Neural cell (in vitro differentiated cells): ENCODE data around the gene HIP1R. TPM values are rescaled to one million over a fixed set of nuclear protein-coding genes. Genes with fewer than 3 reads are reported as not detected.

Experiments
- H2AFZ ChIP-seq: fragments of 200-600, 300-800 bp; sonication (generic), shearing (Covaris generic); 2 replicates; pipeline ENCODE4 v1.6.0; 2014; ENCODE audit warnings: low read depth, mild to moderate bottlenecking, antibody characterized with exemption, low read length, moderate library complexity
- H3F3A ChIP-seq: fragments of 200-600 bp; shearing (Covaris generic); 2 replicates; pipeline ENCODE4 v1.6.1; 2016; ENCODE audit warnings: mild to moderate bottlenecking, moderate library complexity, mixed read lengths, antibody characterized with exemption, low read length; ENCODE audit not compliant: insufficient read depth, poor library complexity, severe bottlenecking
- H3K27ac ChIP-seq: fragments of 200-600, 300-800 bp; sonication (generic), shearing (Covaris generic); 2 replicates; pipeline ENCODE4 v1.5.1; 2014; ENCODE audit warnings: mild to moderate bottlenecking, low read length, moderate library complexity
- H3K27me3 ChIP-seq: fragments of 300-800, 200-600 bp; sonication (generic), shearing (Covaris generic); 2 replicates; pipeline ENCODE4 v1.6.0; 2014; ENCODE audit warnings: mild to moderate bottlenecking, low read depth, low read length, moderate library complexity; ENCODE audit not compliant: insufficient read depth
- H3K36me3 ChIP-seq: fragments of 300-800, 200-600 bp; sonication (generic), shearing (Covaris generic); 2 replicates; pipeline ENCODE4 v1.5.1; 2014; ENCODE audit warnings: mild to moderate bottlenecking, antibody characterized with exemption, low read length, moderate library complexity; ENCODE audit not compliant: insufficient read depth
- H3K4me2 ChIP-seq: fragments of 300-800, 200-600 bp; sonication (generic), shearing (Covaris generic); 2 replicates; pipeline ENCODE4 v1.6.0; 2014; ENCODE audit warnings: mild to moderate bottlenecking, low read length
- H3K4me3 ChIP-seq: fragments of 300-800, 200-600 bp; sonication (generic), shearing (Covaris generic); 2 replicates; pipeline ENCODE4 v1.5.1; 2014; ENCODE audit warnings: mild to moderate bottlenecking, low read length, moderate library complexity
- H3K79me2 ChIP-seq: fragments of 200-600 bp; shearing (Covaris generic); replicated peaks from 2 replicates; pipeline ENCODE4 v1.6.0; 2014; ENCODE audit warnings: mild to moderate bottlenecking, low read length, moderate library complexity; ENCODE audit not compliant: insufficient read depth
- H3K9ac ChIP-seq: fragments of 300-800, 200-600 bp; sonication (generic), shearing (Covaris generic); 2 replicates; pipeline ENCODE4 v1.6.1; 2016; ENCODE audit warnings: mild to moderate bottlenecking, low read length, mixed read lengths
- H3K9me2 ChIP-seq: fragments of 200-600 bp; shearing (Covaris generic); 2 replicates; pipeline ENCODE4 v1.6.1; 2016; ENCODE audit warnings: mild to moderate bottlenecking, low read length, mixed read lengths; ENCODE audit not compliant: insufficient read depth
- H3K9me3 ChIP-seq: fragments of 200-600, 300-800 bp; sonication (generic), shearing (Covaris generic); 2 replicates; pipeline ENCODE4 v1.6.1; 2016; ENCODE audit warnings: mild to moderate bottlenecking, mixed run types, low read length, moderate library complexity, mixed read lengths
- H4K20me1 ChIP-seq: fragments of 200-600 bp; shearing (Covaris generic); 2 replicates; pipeline ENCODE4 v1.6.1; 2016; ENCODE audit warnings: mild to moderate bottlenecking, mixed run types; ENCODE audit not compliant: insufficient read depth
- EP300 ChIP-seq: fragments of 450-650 bp; conservative IDR thresholded peaks from 2 replicates; pipeline ENCODE4 v1.6.1; 2014; ENCODE audit warnings: antibody characterized with exemption, mild to moderate bottlenecking, moderate library complexity; ENCODE audit not compliant: poor library complexity, severe bottlenecking
- MXI1 ChIP-seq: fragments of 450-650 bp; conservative IDR thresholded peaks from 2 replicates; pipeline ENCODE4 v1.6.1; 2014; ENCODE audit warnings: antibody characterized with exemption, mild to moderate bottlenecking; ENCODE audit not compliant: poor library complexity, severe bottlenecking
- POLR2AphosphoS5 ChIP-seq: IDR thresholded peaks from 2 replicates; pipeline ENCODE4 v1.6.1; 2012
- RAD21 ChIP-seq: fragments of 450-650 bp; conservative IDR thresholded peaks from 2 replicates; pipeline ENCODE4 v1.6.1; 2014; ENCODE audit warnings: antibody characterized with exemption, mild to moderate bottlenecking, moderate library complexity
- SMC3 ChIP-seq: fragments of 450-650 bp; conservative IDR thresholded peaks from 2 replicates; pipeline ENCODE4 v1.6.1; 2014; ENCODE audit warnings: antibody characterized with exemption, mild to moderate bottlenecking, moderate library complexity; ENCODE audit not compliant: poor library complexity
- TAF1 ChIP-seq: IDR thresholded peaks from 2 replicates; pipeline ENCODE4 v1.6.1; 2012; ENCODE audit warnings: low read depth
- polyA plus RNA-seq: library from polyadenylated mRNA; depleted of rRNA; stranded (reverse); fragments of >200 nt; gene quantifications from 2 replicates; pipeline ENCODE4 v1.2.3, GENCODE V29; 2014
- TF ChIP-seq, protein P1 (sequence below): IDR thresholded peaks from 2 replicates; pipeline ENCODE4 v1.6.1; 2012; ENCODE audit warnings: borderline replicate concordance
- TF ChIP-seq, protein P2 (sequence below): fragments of 450-650 bp; IDR thresholded peaks from 2 replicates; pipeline ENCODE4 v1.5.1; 2014; ENCODE audit warnings: antibody characterized with exemption, mild to moderate bottlenecking, moderate library complexity; ENCODE audit not compliant: poor library complexity, severe bottlenecking

Gene HIP1R
- polyA plus RNA-seq, 1 donor from 2014 or later = 270 TPM

DNA sequence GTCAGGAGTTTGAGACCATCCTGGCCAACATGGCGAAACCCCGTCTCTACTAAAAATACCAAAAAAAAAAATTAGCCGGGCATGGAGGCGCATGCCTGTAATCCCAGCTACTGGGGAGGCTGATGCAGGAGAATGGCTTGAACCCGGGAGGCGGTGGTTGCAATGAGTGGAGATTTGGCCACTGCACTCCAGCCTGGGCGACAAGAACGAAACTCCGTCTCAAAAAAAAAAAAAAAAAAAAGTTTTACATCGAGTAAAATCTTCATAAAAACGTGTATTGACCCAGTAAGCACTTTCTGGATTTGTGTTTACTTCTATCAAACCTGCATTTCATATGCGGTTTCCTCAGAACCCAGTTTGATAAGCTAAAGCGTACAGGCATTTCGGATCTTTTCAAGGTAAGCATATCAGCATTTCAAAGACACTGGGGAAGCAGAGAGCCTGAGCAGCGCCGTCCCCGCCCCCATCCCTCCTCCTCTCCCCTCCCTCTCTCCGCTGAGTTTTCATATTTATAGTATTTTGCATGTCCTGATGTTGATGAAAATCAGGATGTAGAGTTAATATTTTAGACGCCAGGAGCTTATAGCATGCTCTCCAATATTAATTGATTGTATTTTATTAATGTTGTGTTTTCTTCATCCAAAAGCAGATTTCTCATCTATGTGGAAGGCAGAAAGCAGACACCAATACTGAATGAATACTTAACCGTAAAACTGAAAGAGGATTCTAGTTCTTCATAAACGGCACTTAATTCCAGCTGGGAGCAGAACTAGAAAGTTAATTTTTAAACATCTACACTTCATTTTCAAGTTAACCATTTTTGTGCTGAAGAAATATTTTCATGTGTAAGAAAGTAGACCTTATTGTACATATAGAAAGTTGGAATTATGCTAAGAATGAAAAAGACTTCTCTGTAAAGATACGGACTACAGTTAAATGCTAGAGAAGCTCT lies 9.2 kb upstream of the HIP1R start:
- Histone ChIP-seq H3K27me3 (no peaks in the 10 kb centered on the region), H2AFZ (no peak overlapping the region), H3K9me2 (no peaks in the 10 kb centered on the region), H3K79me2 (no peaks in the 10 kb centered on the region), H3K27ac (no peak overlapping the region), H3K9me3 (no peaks in the 10 kb centered on the region), H3K36me3 (no peaks in the 10 kb centered on the region), H3K4me2 (no peak overlapping the region), H3F3A (no peaks in the 10 kb centered on the region), H3K4me3 (no peak overlapping the region), H4K20me1 (no peaks in the 10 kb centered on the region), H3K9ac (no peak overlapping the region)
- TF ChIP-seq, protein P1, sequence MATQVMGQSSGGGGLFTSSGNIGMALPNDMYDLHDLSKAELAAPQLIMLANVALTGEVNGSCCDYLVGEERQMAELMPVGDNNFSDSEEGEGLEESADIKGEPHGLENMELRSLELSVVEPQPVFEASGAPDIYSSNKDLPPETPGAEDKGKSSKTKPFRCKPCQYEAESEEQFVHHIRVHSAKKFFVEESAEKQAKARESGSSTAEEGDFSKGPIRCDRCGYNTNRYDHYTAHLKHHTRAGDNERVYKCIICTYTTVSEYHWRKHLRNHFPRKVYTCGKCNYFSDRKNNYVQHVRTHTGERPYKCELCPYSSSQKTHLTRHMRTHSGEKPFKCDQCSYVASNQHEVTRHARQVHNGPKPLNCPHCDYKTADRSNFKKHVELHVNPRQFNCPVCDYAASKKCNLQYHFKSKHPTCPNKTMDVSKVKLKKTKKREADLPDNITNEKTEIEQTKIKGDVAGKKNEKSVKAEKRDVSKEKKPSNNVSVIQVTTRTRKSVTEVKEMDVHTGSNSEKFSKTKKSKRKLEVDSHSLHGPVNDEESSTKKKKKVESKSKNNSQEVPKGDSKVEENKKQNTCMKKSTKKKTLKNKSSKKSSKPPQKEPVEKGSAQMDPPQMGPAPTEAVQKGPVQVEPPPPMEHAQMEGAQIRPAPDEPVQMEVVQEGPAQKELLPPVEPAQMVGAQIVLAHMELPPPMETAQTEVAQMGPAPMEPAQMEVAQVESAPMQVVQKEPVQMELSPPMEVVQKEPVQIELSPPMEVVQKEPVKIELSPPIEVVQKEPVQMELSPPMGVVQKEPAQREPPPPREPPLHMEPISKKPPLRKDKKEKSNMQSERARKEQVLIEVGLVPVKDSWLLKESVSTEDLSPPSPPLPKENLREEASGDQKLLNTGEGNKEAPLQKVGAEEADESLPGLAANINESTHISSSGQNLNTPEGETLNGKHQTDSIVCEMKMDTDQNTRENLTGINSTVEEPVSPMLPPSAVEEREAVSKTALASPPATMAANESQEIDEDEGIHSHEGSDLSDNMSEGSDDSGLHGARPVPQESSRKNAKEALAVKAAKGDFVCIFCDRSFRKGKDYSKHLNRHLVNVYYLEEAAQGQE = no peak
- no peak for TF ChIP-seq EP300

DNA sequence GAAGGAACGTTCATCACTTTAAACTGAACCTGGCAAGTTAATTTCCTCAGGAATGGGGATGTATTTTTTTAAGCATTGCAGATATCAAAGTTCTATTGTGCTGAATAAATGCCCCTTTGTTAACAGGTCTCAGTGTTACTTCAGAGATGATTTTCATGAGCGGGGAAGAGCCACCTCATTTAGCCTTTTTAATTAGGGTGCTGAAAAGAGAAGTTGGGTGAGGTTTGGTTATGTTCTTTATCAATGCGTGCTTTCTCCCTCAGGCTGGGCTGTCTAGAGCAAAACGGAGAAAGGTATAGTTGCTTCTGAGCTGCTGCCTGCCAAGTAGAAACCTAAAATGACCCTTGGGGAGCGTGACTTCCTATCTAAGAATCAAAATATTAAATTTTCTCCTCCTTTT lies 8.0 kb upstream of the HIP1R start:
- H3K36me3 ChIP-seq = no peaks in the 10 kb centered on the region
- no peaks in the 10 kb centered on the region for H3K27me3 ChIP-seq
- TF ChIP-seq SMC3 = no peak
- no peak for TF ChIP-seq RAD21
- TF ChIP-seq, protein P1 = no peak
- no peak for TF ChIP-seq POLR2AphosphoS5
- TF ChIP-seq, protein P2, sequence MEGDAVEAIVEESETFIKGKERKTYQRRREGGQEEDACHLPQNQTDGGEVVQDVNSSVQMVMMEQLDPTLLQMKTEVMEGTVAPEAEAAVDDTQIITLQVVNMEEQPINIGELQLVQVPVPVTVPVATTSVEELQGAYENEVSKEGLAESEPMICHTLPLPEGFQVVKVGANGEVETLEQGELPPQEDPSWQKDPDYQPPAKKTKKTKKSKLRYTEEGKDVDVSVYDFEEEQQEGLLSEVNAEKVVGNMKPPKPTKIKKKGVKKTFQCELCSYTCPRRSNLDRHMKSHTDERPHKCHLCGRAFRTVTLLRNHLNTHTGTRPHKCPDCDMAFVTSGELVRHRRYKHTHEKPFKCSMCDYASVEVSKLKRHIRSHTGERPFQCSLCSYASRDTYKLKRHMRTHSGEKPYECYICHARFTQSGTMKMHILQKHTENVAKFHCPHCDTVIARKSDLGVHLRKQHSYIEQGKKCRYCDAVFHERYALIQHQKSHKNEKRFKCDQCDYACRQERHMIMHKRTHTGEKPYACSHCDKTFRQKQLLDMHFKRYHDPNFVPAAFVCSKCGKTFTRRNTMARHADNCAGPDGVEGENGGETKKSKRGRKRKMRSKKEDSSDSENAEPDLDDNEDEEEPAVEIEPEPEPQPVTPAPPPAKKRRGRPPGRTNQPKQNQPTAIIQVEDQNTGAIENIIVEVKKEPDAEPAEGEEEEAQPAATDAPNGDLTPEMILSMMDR = no peak
- no peak for TF ChIP-seq TAF1
- TF ChIP-seq EP300 = no peak
- no peak for TF ChIP-seq MXI1
- no peaks in the 10 kb centered on the region for H3F3A ChIP-seq
- no peaks in the 10 kb centered on the region for H3K9me3 ChIP-seq
- no peak overlapping the region for H3K9ac ChIP-seq
- H4K20me1 ChIP-seq = no peaks in the 10 kb centered on the region
- no peaks in the 10 kb centered on the region for H3K9me2 ChIP-seq
- no peak overlapping the region for H3K4me2 ChIP-seq
- no peak overlapping the region for H3K27ac ChIP-seq
- no peak overlapping the region for H3K4me3 ChIP-seq
- no peaks in the 10 kb centered on the region for H3K79me2 ChIP-seq
- no peak overlapping the region for H2AFZ ChIP-seq
